Mononuclear cell (primary cell): ENCODE data around the gene RCAN1. TPM values are rescaled to one million over a fixed set of nuclear protein-coding genes. Genes with fewer than 3 reads are reported as not detected.

Source experiments
- H3K27me3 ChIP-seq: 2 replicates; pipeline ENCODE4 v1.6.0; 2011; ENCODE audit warnings: low read length, control low read depth; ENCODE audit not compliant: insufficient read depth
- H3K4me1 ChIP-seq: 2 replicates; pipeline ENCODE4 v1.5.1; 2011; ENCODE audit warnings: mild to moderate bottlenecking, low read length, control low read depth; ENCODE audit not compliant: insufficient read depth
- H3K4me3 ChIP-seq: 2 replicates; pipeline ENCODE4 v1.5.1; 2011; ENCODE audit warnings: mild to moderate bottlenecking, low read length, moderate library complexity
- H3K9me3 ChIP-seq: 2 replicates; pipeline ENCODE4 v1.5.1; 2011; ENCODE audit warnings: low read depth, mild to moderate bottlenecking, control low read depth, low read length
- total RNA-seq: library from RNA; depleted of rRNA; stranded (reverse); fragments of >200 nt; gene quantifications from one replicate; pipeline ENCODE4 v1.2.3, GENCODE V29; 2012

RCAN1 gene
- total RNA-seq, 1 donor, result 6.2 TPM

GRCh38 chr21:34534522-34534921, 80.4 kb downstream of the RCAN1 start:
- Histone ChIP-seq H3K4me1 (peaks cover 28% of the 10 kb centered on the region), H3K9me3 (no peaks in the 10 kb centered on the region), H3K4me3 (no peak overlapping the region), H3K27me3 (no peaks in the 10 kb centered on the region)

GRCh38 chr21:34533938-34534337, 81.0 kb downstream of the RCAN1 start:
- Histone ChIP-seq H3K27me3 (no peaks in the 10 kb centered on the region), H3K4me1 (peaks cover 28% of the 10 kb centered on the region), H3K9me3 (no peaks in the 10 kb centered on the region), H3K4me3 (no peak overlapping the region)

GRCh38 chr21:34531399-34531798, 83.5 kb downstream of the RCAN1 start:
- Histone ChIP-seq H3K27me3 (no peaks in the 10 kb centered on the region), H3K9me3 (no peaks in the 10 kb centered on the region), H3K4me3 (no peak overlapping the region), H3K4me1 (peaks cover 23% of the 10 kb centered on the region)

- Histone ChIP-seq H3K9me3 (no peaks in the 10 kb centered on the region), H3K27me3 (no peaks in the 10 kb centered on the region), H3K4me1 (peaks cover 27% of the 10 kb centered on the region), H3K4me3 (no peak overlapping the region)
Measured at GRCh38 chr21:34530261-34530660, 84.7 kb downstream of the RCAN1 start.

GRCh38 chr21:34528131-34528561, 86.8 kb downstream of the RCAN1 start:
- Histone ChIP-seq H3K9me3 (no peaks in the 10 kb centered on the region), H3K4me3 (no peak overlapping the region), H3K27me3 (no peaks in the 10 kb centered on the region), H3K4me1 (peaks cover 14% of the 10 kb centered on the region)

- Histone ChIP-seq H3K9me3 (no peaks in the 10 kb centered on the region), H3K27me3 (no peaks in the 10 kb centered on the region), H3K4me3 (no peak overlapping the region), H3K4me1 (peaks cover 27% of the 10 kb centered on the region)
Measured at GRCh38 chr21:34526618-34527290, 88.2 kb downstream of the RCAN1 start.

- Histone ChIP-seq H3K27me3 (no peaks in the 10 kb centered on the region), H3K4me3 (no peak overlapping the region), H3K9me3 (no peaks in the 10 kb centered on the region), H3K4me1 (peaks cover 32% of the 10 kb centered on the region)
Measured at GRCh38 chr21:34526241-34526617, 88.7 kb downstream of the RCAN1 start.

- Histone ChIP-seq H3K27me3 (no peaks in the 10 kb centered on the region), H3K4me1 (peaks cover 45% of the 10 kb centered on the region), H3K4me3 (no peak overlapping the region), H3K9me3 (no peaks in the 10 kb centered on the region)
Measured at GRCh38 chr21:34524646-34525601, 90.0 kb downstream of the RCAN1 start.

- no peaks in the 10 kb centered on the region for H3K27me3 ChIP-seq
- no peaks in the 10 kb centered on the region for H3K9me3 ChIP-seq
- H3K4me3 ChIP-seq, result no peak overlapping the region
- peaks cover 64% of the 10 kb centered on the region for H3K4me1 ChIP-seq
Measured at GRCh38 chr21:34523019-34523555, 91.8 kb downstream of the RCAN1 start.

GRCh38 chr21:34522284-34522683, 92.6 kb downstream of the RCAN1 start:
- no peaks in the 10 kb centered on the region for H3K9me3 ChIP-seq
- no peaks in the 10 kb centered on the region for H3K27me3 ChIP-seq
- H3K4me3 ChIP-seq, result no peak overlapping the region
- peaks cover 71% of the 10 kb centered on the region for H3K4me1 ChIP-seq

GRCh38 chr21:34521561-34521960, 93.4 kb downstream of the RCAN1 start:
- peaks cover 70% of the 10 kb centered on the region for H3K4me1 ChIP-seq

GRCh38 chr21:34520764-34521508, 94.0 kb downstream of the RCAN1 start:
- Histone ChIP-seq H3K9me3 (no peaks in the 10 kb centered on the region), H3K27me3 (no peaks in the 10 kb centered on the region), H3K4me1 (peaks cover 64% of the 10 kb centered on the region), H3K4me3 (no peak overlapping the region)

More at GRCh38 chr21:34521561-34521960, 93.4 kb downstream of the RCAN1 start:
- H3K4me3 ChIP-seq, result no peak overlapping the region
- H3K9me3 ChIP-seq, result no peaks in the 10 kb centered on the region
- no peaks in the 10 kb centered on the region for H3K27me3 ChIP-seq

- Histone ChIP-seq H3K9me3 (no peaks in the 10 kb centered on the region), H3K27me3 (no peaks in the 10 kb centered on the region), H3K4me1 (peaks cover 64% of the 10 kb centered on the region), H3K4me3 (no peak overlapping the region)
Measured at GRCh38 chr21:34520281-34520680, 94.6 kb downstream of the RCAN1 start.

GRCh38 chr21:34519694-34520093, 95.2 kb downstream of the RCAN1 start:
- H3K4me1 ChIP-seq, result peaks cover 64% of the 10 kb centered on the region
- no peak overlapping the region for H3K4me3 ChIP-seq
- no peaks in the 10 kb centered on the region for H3K27me3 ChIP-seq
- H3K9me3 ChIP-seq, result no peaks in the 10 kb centered on the region

- H3K4me3 ChIP-seq, result no peak overlapping the region
- H3K9me3 ChIP-seq, result no peaks in the 10 kb centered on the region
- H3K4me1 ChIP-seq, result peaks cover 68% of the 10 kb centered on the region
- H3K27me3 ChIP-seq, result no peaks in the 10 kb centered on the region
Measured at GRCh38 chr21:34519016-34519415, 95.9 kb downstream of the RCAN1 start.
